SW 1271 (cell line): ENCODE measurements around the gene MRPS9.

Experiments used
- DNase-seq, 2 experiments: peaks; one replicate each; lab custom pipeline; 2025; lab: John Stamatoyannopoulos, UW

The MRPS9 gene

DNA sequence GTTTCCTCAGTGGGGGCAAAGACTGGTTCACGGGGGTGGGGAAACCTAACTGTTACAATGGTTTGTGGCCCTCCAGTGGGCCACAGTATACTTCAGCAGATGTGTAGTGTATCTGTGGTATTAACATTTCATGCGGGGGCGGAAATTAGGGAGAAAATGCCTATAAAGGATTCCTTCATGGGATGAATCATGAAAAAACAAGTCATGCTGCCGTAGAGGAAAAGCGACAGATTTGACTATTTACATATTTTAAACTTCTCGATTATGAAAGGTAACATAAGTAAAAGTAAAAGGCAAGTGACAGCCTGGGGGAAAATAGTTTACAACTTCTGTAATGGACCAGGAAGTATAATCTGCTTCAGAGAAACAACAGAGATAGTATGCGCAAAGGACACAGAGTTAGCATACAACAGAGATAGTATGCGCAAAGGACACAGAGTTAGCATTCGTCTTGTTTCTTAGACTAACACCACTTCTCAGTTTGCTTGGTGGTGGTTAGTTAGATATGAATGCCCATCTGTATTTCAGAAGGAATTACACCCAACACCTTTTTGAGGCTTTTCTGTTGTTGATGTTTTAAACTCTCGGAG lies 41.1 kb downstream of the MRPS9 start:
- DNase-seq, result no peak

- no peak for DNase-seq
These were observed 42.6 kb downstream of the MRPS9 start for GRCh38 chr2:105080461-105080860.

- no peak for DNase-seq
These were observed 43.2 kb downstream of the MRPS9 start for GRCh38 chr2:105081006-105081601.

DNA sequence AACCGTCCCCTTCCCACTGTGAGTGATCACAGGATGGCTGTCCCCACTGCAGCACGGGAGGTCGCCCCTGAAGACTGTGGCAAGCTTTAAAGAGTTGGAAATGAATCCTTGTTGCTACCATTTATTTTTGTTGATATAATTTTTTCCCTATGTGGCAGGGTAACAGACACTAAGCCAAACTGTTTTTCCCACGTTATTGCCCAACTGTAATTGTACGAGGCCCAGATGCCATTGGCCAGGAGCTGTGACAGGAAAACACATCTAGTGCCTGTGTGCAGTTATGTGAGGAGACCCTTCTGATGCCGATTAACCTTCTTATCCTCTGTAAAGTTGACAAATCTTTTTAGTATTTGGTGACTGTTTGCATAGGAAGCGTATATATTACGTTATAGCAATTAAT lies 44.2 kb downstream of the MRPS9 start:
- DNase-seq, result no peak

DNA sequence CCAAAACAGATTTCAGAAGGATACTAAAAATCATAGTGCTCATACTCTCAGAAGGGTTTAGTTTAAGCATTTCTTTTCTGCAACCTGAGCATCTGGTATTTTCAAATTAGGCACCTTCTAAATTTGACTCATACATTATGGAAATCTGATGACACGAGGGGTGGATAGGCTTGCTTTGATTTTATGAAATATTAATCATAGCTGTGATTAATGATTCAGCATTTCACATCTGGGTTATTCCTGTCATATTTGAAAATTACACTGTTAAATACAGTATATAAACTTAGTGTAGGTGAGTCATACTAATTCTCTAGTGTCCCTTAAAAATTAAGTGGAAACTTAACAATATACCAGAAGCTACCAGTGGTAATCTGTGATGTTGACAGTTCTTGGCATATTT lies 47.7 kb downstream of the MRPS9 start:
- no peak for DNase-seq

GRCh38 chr2:105087273-105087672 lies 49.4 kb downstream of the MRPS9 start:
- no peak for DNase-seq

DNA sequence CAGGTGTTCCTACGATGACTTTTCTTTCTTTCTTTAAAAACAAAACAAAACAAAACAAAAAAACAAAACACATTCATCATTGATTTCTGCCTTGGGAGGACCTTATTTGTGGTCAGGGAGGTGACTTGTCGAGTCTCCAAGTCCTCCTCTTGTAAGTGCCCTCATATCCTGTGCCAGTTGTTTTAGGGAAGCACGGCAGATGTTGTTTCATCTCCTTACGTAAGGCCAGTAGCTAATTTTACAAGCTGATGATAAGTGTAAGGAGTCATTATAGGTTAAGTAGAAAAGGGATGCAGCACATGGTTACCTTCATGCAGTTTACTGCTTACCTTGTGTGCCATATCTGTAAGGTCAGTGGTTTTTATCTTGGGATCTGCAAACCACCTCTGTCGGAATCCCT lies 52.2 kb downstream of the MRPS9 start:
- no peak for DNase-seq

DNA sequence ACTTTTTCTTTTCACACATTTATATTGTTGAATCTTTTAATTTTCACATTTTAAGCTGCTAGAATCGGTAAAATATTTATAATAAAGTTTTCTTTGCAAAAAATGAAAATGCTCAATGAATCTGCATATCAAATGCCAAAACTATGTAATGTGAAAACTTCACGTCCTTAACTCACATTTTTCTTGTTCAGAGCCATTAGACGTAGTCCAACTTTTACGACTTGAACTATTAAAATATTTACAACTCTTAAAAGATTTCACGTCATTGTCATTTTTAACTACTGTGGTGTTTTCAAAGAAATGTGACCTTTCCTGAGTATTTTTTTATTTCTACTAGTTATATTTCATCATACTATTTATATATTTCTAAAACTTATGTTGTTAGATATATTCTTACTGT lies 54.9 kb downstream of the MRPS9 start:
- DNase-seq, result no peak

GRCh38 chr2:105099153-105099552 lies 61.3 kb downstream of the MRPS9 start:
- no peak for DNase-seq

GRCh38 chr2:105100046-105100840 lies 62.4 kb downstream of the MRPS9 start:
- no peak for DNase-seq

DNA sequence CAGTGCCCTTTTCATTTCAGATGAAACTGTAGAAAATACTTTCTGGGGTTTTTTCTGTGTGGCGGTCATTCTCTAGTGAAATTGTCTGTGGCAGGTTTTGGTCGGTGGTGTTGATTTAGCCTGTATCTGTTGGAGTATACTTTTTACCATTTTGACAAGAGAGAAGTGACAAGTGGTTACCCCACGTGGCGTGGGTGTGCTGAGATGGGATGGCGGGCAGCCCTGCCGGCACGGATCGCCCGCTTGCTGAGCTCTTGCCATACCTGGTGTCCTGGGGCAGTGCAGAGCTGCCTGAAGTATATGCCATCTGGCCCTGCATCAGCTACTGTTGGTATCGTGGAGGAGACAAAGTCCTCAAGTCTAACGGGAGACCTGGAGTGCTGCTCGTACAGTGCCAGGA lies 64.1 kb downstream of the MRPS9 start:
- DNase-seq, result no peak

DNA sequence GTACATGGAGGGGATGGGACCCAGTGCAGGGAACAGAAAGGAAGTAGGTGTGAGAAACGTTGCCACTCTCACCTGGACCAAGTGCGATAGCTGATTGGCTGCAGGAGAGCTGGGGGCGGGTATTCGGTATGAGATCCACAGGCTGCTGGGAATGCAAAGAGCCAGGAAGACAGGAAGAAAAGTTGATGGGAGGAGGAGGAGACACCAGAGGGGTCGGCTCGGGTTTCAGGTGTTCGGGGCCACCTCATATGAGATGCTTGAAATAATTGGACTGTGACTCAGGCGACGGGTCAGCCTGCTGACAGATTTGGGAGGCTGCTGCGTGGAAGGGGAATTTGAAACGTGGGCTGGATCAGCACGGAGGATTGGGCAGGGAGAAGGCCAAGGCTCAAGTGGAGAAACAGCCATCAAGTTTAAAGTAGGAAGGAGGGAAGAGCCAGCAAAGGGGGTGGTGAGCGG lies 65.1 kb downstream of the MRPS9 start:
- peak in 1 of 2 experiments; percentile 32 for DNase-seq

- no peak for DNase-seq
These were observed 65.6 kb downstream of the MRPS9 start for GRCh38 chr2:105103481-105103880.

DNA sequence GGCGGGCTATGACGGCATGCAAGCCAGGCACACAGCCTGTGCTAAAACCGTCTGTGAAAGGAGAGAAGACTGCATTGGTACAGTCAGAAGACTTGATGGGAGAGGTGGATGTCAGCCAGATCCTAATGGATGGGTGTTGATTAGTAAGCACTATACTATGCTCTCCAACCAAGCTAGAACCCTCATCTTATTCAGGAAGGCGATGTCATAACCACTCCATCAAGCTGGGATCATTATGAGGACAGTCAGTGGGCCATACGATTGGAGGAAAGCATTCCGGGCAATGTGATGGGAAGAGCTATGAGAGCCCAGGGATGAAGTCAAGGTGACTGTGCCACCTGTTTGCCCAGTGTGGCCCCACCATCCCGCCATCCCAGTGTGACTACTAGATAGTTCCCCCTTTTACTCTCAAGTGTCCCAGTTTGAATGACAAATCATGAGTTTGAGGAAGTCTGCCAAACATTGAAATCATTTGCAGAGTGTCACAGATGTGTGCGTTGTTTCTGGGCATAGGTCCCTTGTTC lies 66.4 kb downstream of the MRPS9 start:
- DNase-seq, result no peak

DNA sequence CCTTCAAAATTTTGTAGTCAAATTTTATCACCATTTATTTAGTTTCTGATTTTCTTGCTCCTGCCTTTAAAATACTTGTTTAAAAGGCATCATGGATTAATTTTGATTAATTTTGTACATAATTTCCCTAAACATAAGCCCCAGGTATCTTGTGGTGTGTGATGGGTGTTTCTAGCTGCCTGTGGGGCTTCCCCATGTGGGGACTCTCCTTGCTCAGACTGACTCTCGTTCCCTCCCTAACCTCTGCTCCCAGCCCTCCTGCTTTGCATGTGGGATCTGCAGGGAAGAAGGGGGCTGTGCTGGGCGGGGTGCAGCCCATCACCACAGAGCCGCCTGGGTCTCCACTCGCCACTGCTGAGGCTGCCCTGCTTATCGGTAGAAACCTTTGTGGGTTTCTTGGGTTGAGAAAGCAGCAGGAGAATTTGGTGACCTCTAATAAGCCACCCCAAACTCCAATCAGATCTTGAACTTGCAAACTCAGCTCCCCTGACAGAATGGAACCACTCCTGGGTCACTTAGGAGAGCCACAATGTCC lies 72.5 kb downstream of the MRPS9 start:
- no peak for DNase-seq

DNA sequence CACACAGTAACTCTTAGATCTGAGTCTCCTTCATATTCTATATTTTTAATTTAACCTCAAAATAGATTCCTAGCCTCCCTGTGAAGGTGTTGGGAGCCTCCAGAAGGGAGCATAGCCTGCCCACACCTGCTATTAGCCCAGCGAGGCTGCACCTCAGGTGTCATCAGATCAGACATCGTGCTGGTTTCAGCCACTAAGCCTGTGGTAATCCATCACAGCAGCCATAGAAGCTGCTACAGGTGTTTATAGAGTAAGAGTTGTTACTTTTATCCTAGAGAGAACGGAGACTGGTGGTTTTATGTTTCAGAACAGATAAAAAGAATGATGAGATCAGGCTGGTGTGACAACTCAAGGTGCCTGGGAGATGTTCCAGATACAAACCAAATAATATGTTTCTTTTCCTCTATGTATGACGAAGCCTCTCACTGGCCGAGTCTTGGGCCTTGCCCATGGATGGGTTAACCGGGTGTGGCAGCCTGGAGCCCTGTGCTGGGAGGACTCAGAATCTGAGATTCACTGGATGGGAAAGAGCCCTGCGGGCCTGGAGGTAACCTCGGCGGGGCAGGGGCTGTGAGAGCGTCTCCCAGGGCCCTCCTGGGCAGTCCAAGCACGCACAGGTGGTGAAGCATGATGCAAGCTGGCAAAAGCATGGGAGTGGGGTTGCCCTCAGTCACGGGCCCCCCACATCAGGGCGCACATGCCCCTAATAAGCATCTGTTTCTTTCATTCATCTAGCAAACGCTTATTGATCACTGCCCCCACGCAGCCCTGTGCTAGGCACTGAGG lies 73.7 kb downstream of the MRPS9 start:
- no peak for DNase-seq

DNA sequence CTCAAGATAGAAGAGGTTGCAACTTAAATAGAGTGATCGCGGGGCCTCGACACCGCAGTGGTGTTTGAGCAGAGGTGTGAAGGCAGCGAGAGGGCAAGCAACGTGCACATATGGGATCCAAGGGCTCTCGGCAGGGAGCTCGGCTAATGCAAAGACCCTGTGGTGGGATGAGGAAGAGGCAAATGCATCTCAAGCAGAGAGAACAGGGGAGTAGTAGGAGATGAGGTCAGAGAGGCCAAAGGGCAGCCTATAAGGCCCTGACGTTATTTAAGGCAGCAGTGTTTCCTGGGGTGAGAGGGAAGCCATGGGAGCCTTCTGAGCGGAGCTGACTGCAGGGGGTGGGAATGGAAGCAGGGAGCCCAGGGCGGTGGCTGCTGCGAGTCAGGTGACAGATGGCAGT lies 74.5 kb downstream of the MRPS9 start:
- no peak for DNase-seq

DNA sequence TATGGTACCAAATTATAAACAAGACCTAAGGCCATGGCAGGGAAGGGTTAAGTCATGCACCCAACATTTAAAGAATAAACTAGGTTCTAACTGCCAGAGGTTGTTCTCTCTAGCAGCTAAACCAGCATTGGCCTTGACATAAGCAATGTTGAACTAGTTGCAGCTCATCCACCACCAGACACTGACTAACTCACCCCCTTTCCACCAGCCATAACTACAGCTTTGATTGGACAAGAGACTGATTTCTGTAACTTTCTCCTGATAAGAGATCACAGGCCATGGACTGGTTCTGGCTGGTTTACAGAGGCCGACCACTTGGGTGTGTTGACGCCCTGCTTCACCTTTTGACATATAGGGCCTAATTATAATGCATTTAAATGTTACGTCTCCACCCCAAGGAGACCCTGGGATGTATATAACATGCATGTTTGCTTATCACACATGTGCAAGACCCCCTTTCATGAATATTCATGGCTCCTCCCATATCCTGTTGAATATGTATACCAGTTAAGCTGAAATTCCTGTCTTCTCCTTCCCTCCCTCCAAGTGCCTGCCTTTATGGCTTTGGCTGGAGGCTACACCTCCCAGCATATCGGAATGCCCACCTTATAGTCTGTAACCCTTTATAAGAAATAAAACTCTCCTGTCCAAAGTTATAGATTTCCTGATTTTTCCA lies 75.9 kb downstream of the MRPS9 start:
- DNase-seq, result no peak

DNA sequence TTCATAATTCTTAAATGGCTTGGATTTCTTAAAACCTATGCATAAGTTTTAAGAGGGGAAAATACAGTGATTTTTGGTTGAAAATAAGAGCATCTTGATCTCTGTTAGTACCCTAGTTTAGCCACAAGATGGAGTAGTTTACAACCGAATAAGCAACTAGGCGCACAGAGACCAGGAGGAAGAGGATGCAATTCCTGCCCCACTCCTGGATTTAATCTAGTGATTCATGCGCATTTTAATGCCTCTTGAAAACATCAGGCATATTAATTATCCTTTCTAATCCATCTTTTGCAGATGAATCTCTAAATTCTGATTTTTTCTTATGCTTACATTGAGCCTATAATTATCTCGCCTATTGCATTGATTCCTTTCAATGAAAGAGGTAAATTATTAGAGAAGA lies 76.7 kb downstream of the MRPS9 start:
- DNase-seq, result peak in 1 of 2 experiments; percentile 60

DNA sequence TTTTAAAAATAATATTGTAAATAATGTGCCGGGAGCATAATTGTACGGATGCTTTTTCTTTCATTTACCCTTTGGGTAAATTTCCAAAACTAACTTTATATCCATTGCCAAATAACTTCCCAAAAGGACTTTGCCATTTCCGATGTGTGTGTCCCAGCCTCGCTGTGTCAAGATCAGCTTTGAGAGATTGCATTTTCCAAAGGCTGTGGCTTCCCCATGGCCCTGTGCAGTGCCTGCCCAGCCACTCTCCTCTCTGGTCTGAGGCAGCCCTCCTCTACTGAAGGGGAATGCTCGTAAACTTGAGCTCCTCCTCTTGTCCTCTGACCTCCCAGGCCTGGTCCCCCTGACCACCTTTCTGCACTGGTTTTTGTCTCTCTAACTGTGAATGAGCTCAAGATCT lies 78.5 kb downstream of the MRPS9 start:
- no peak for DNase-seq

DNA sequence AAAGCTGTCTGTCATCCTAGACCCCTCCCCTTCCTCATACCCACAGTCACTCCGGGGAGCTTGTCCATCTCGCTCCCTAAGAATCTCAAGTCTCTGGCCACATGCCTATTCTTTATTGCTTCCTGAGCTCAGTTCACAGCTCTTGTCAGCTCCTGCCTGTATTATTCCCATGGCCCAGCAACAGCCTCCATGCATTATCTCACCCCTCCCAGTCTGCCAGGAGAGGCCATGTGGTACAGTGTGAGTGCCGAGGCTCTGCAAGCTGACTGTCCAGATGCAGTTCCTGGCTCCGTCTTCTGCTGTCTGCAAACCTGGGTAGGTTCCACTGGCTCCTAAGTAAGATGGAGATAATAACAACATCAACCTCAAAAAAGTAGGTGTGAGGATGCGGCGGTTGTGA lies 79.7 kb downstream of the MRPS9 start:
- DNase-seq, result no peak
